GM12874 (cell line): ENCODE data around the gene FIBCD1.

Experiments
- TF ChIP-seq, protein P1 (sequence below): IDR thresholded peaks from 2 replicates; pipeline ENCODE4 v1.5.1; 2011; ENCODE audit warnings: low read depth, mild to moderate bottlenecking, control low read depth, low read length, moderate library complexity; ENCODE audit not compliant: insufficient read depth

The FIBCD1 gene

GRCh38 chr9:130902204-130903185 is 36.6 kb downstream of the FIBCD1 start:
- TF ChIP-seq, protein P1, sequence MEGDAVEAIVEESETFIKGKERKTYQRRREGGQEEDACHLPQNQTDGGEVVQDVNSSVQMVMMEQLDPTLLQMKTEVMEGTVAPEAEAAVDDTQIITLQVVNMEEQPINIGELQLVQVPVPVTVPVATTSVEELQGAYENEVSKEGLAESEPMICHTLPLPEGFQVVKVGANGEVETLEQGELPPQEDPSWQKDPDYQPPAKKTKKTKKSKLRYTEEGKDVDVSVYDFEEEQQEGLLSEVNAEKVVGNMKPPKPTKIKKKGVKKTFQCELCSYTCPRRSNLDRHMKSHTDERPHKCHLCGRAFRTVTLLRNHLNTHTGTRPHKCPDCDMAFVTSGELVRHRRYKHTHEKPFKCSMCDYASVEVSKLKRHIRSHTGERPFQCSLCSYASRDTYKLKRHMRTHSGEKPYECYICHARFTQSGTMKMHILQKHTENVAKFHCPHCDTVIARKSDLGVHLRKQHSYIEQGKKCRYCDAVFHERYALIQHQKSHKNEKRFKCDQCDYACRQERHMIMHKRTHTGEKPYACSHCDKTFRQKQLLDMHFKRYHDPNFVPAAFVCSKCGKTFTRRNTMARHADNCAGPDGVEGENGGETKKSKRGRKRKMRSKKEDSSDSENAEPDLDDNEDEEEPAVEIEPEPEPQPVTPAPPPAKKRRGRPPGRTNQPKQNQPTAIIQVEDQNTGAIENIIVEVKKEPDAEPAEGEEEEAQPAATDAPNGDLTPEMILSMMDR = no peak

DNA sequence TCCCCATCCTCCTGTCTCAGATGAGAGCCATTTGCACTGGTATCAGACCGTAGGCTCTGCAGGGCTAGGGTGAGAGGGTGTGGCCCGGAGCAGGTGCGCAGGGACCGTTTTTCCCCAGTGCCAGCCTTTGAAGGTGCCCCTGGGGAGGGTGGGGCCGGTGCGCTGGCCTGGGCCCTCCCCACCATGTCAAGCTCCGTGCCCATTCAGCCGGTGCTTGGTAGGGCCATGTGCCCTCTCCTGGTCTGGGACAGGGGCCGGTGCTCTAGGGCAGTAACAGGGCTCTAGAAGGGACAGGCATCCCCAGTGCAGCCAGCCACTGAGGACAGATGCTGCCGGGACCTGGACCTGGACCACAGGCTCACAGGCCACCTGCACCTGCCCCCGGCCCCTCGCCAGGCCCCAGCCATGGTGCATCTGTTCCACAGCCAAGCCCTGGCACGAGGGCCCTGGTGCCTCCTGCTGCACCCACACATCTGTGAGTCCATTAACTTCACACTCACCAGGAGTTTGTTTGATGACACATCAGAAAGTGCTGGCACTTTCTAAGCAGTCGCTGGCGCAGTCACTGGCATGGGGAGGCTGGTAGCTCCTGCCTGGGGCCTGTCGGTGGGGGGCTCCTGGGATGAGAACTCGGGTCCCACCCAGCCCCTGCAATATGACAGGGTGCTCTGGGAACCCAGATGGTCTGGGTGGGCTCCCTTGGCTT is 37.4 kb downstream of the FIBCD1 start:
- TF ChIP-seq, protein P1 = no peak

GRCh38 chr9:130900701-130901497 is 38.1 kb downstream of the FIBCD1 start:
- TF ChIP-seq, protein P1 = no peak

DNA sequence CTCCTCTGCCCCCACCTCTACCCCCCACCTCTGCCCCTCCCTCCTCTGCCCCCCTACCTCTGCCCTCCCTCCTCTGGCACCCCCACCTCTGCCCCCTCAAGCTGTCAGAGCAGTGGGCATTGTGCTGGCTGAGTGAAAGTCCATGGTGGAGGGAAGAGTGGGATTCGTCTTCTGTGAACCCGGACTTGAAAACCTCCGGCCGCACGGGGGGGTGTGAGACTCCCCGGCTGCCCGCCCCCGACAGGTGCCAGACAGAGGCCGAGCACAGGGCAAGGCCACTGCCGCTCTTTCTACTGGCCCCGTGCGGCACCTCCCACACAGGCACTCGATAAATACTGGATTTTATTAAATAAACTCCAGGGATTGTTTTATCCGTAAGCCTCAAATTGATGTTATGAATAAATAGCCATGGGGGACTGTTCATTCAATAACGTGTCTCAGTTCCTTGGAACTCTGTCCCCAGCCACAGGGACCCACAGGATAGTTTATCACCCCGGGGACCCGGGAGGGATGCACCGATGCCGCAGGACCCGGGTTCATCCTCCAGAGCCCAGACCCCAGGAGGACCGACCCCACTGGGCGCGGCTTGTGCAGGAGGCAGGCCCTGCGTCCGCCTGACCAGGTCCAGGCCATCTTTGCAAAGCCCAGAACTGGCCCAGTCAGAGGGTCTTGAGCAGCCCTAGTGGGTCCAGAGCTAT is 39.8 kb downstream of the FIBCD1 start:
- TF ChIP-seq, protein P1 = no peak

DNA sequence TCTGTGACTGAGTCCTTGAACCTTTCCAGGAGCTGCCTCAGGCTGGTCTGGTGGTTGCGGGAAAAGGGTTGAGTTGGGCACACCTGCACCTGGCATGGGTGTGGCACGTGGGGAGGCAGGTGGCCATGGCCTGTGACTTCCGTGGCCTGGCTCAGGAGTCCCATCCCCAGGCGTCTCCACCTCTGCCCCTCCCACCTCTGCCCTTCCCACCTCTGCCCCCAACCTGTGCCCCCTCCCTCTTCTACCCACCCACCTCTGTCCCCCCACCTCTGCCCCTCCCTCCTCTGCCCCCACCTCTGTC is 40.5 kb downstream of the FIBCD1 start:
- TF ChIP-seq, protein P1 = no peak

- TF ChIP-seq, protein P1 = no peak
These were observed 41.0 kb downstream of the FIBCD1 start for GRCh38 chr9:130897848-130898551.
